K562 (cell line): Measurements from ENCODE around the gene RHCG. TPM values are rescaled to one million over a fixed set of nuclear protein-coding genes. Genes with fewer than 3 reads are reported as not detected.
A peak's percentile ranks its signal among the peaks of the same experiment; 100 is the strongest.

Experiments
- CBX3 ChIP-seq, 2 experiments: IDR thresholded peaks; 1 replicate in 1 of 2; 2 replicates in 1 of 2; pipeline ENCODE4 v1.6.1; 2012; ENCODE audit warnings: inconsistent platforms in 2 of 2, low read length in 2 of 2, borderline replicate concordance in 1 of 2, control low read depth in 1 of 2
- ETV1 ChIP-seq: fragments of 450-650 bp; conservative IDR thresholded peaks from 2 replicates; pipeline ENCODE4 v1.6.1; 2016; ENCODE audit warnings: missing genetic modification characterization, control low read depth, low read depth, missing compliant biosample characterization
- FOSL1 ChIP-seq: fragments of 200-800 bp; sonication (Bioruptor generic); conservative IDR thresholded peaks from 2 replicates; pipeline ENCODE4 v1.6.1; 2016; ENCODE audit warnings: missing genetic modification characterization, missing compliant biosample characterization
- FOXK2 ChIP-seq, 2 experiments: fragments of 450-650 bp; IDR thresholded peaks in 1 of 2; conservative IDR thresholded peaks in 1 of 2; 2 replicates each; pipeline ENCODE4 v1.6.1; 2016; ENCODE audit warnings: low read depth in 2 of 2, mild to moderate bottlenecking in 1 of 2
- RBM39 ChIP-seq: fragments of 200-400 bp; formaldehyde crosslinking; optimal IDR thresholded peaks from 2 replicates; pipeline ENCODE3; 2018; ENCODE audit warnings: low read depth, low read length
- SMAD1 ChIP-seq: fragments of 150-350 bp; IDR thresholded peaks from 2 replicates; pipeline ENCODE4 v1.6.1; 2014; ENCODE audit warnings: low read length, low read depth; ENCODE audit not compliant: partially characterized antibody
- SMARCB1 ChIP-seq: IDR thresholded peaks from 2 replicates; pipeline ENCODE4 v1.6.1; 2011; ENCODE audit warnings: improper control_type of control experiment, low read depth; ENCODE audit not compliant: insufficient read length
- U2AF1 ChIP-seq: fragments of 200-400 bp; formaldehyde crosslinking; optimal IDR thresholded peaks from 2 replicates; pipeline ENCODE3; 2017; ENCODE audit warnings: mild to moderate bottlenecking, low read depth, low read length, moderate library complexity
- ZNF121 ChIP-seq: sonication (generic); formaldehyde crosslinking; conservative IDR thresholded peaks from 2 replicates; pipeline ENCODE4 v1.8.0; 2022; ENCODE audit warnings: missing genetic modification reagents
- ZNF23 ChIP-seq: fragments of 250-450 bp; sonication (Bioruptor Pico); IDR thresholded peaks from 2 replicates; pipeline ENCODE4 v1.4.0; 2020; ENCODE audit warnings: mild to moderate bottlenecking
- polyA plus RNA-seq, 8 experiments: library from polyadenylated mRNA; depleted of rRNA in 4 of 8; stranded (reverse) in 5 of 8; unstranded in 3 of 8; fragments of >200 nt; fragmentation: Nextera tagmentation in 2 of 8; fragmentation: Illumina TruSeq in 1 of 8; extraction: Ambion mirVana in 2 of 8; extraction: Trizol in 1 of 8; gene quantifications; 2 replicates each; pipeline versions ENCODE4 v1.2.1 to v1.2.3, GENCODE V29; 2011 to 2014; ENCODE audit warnings: inconsistent platforms in 1 of 8, missing spikeins in 1 of 8
- total RNA-seq, 7 experiments: library from RNA; depleted of rRNA in 6 of 7; stranded (reverse); fragments of >200 nt in 6 of 7; fragmentation: Illumina TruSeq in 2 of 7; extraction: Trizol in 2 of 7; gene quantifications; 2 replicates each; pipeline versions ENCODE4 v1.2.1 to v1.2.3, GENCODE V29; 2011 to 2021; ENCODE audit warnings: low replicate concordance in 1 of 7
- TF ChIP-seq, protein P1 (sequence below): fragments of 250-450 bp; sonication (Bioruptor Pico); IDR thresholded peaks from 2 replicates; pipeline ENCODE4 v1.4.0; 2020
- TF ChIP-seq, protein P2 (sequence below): sonication (generic); formaldehyde crosslinking; IDR thresholded peaks from 2 replicates; pipeline ENCODE4 v1.9.0; 2022; ENCODE audit warnings: mild to moderate bottlenecking, missing genetic modification reagents
- TF ChIP-seq, protein P3 (sequence below), 2 experiments: fragments of 450-650 bp; conservative IDR thresholded peaks; 2 replicates each; pipeline ENCODE4 v1.6.1; 2017; ENCODE audit warnings: mild to moderate bottlenecking in 2 of 2, moderate library complexity in 2 of 2
- TF ChIP-seq, protein P4 (sequence below): sonication (generic); formaldehyde crosslinking; IDR thresholded peaks from 2 replicates; pipeline ENCODE4 v1.8.1; 2023; ENCODE audit warnings: mild to moderate bottlenecking, missing genetic modification reagents
- TF ChIP-seq, protein P5 (sequence below), 2 experiments: IDR thresholded peaks in 1 of 2; conservative IDR thresholded peaks in 1 of 2; 2 replicates each; pipeline ENCODE4 v1.6.1; 2016; ENCODE audit warnings: low read depth in 2 of 2, mild to moderate bottlenecking in 1 of 2, missing compliant biosample characterization in 1 of 2, missing genetic modification characterization in 1 of 2, moderate library complexity in 1 of 2

RHCG gene
- total and polyA plus RNA-seq, 9 of the 15 experiments (the other 6 are each of a cell fraction or from before 2014, with no cell fraction given): not detected

DNA sequence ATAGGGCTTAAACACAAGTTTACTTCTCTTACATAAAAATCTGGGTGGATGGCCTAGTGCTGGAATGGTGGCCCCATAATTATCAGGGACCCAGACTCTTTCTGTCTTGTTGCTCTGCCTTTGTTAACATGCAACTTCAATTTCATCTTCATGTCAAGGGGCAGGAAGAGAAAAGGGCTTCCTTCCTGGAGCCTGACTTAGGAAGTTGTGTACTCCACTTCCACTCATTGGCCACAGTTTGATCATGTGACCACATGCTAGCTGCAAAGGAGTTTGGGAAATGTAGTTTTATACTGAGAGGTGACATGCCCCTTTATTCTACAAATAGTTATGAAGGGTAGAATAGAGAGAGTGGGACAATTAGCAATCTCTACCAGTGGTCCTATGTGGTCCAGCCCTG, 39.3 kb downstream of the RHCG start (continued):
- TF ChIP-seq, protein P1, sequence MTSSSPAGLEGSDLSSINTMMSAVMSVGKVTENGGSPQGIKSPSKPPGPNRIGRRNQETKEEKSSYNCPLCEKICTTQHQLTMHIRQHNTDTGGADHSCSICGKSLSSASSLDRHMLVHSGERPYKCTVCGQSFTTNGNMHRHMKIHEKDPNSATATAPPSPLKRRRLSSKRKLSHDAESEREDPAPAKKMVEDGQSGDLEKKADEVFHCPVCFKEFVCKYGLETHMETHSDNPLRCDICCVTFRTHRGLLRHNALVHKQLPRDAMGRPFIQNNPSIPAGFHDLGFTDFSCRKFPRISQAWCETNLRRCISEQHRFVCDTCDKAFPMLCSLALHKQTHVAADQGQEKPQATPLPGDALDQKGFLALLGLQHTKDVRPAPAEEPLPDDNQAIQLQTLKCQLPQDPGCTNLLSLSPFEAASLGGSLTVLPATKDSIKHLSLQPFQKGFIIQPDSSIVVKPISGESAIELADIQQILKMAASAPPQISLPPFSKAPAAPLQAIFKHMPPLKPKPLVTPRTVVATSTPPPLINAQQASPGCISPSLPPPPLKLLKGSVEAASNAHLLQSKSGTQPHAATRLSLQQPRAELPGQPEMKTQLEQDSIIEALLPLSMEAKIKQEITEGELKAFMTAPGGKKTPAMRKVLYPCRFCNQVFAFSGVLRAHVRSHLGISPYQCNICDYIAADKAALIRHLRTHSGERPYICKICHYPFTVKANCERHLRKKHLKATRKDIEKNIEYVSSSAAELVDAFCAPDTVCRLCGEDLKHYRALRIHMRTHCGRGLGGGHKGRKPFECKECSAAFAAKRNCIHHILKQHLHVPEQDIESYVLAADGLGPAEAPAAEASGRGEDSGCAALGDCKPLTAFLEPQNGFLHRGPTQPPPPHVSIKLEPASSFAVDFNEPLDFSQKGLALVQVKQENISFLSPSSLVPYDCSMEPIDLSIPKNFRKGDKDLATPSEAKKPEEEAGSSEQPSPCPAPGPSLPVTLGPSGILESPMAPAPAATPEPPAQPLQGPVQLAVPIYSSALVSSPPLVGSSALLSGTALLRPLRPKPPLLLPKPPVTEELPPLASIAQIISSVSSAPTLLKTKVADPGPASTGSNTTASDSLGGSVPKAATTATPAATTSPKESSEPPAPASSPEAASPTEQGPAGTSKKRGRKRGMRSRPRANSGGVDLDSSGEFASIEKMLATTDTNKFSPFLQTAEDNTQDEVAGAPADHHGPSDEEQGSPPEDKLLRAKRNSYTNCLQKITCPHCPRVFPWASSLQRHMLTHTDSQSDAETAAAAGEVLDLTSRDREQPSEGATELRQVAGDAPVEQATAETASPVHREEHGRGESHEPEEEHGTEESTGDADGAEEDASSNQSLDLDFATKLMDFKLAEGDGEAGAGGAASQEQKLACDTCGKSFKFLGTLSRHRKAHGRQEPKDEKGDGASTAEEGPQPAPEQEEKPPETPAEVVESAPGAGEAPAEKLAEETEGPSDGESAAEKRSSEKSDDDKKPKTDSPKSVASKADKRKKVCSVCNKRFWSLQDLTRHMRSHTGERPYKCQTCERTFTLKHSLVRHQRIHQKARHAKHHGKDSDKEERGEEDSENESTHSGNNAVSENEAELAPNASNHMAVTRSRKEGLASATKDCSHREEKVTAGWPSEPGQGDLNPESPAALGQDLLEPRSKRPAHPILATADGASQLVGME (CRISPR knock-in tag): no peak
- TF ChIP-seq, protein P2, sequence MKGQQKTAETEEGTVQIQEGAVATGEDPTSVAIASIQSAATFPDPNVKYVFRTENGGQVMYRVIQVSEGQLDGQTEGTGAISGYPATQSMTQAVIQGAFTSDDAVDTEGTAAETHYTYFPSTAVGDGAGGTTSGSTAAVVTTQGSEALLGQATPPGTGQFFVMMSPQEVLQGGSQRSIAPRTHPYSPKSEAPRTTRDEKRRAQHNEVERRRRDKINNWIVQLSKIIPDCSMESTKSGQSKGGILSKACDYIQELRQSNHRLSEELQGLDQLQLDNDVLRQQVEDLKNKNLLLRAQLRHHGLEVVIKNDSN (CRISPR knock-in tag): peak; percentile 88
- TF ChIP-seq ZNF121 (no peak), FOSL1 (tag) (no peak), FOXK2 (conservative IDR thresholded peaks at IDR 0.05 in 1 of 2, IDR thresholded peaks at IDR 0.05 in 1 of 2; ENCODE audit: low read depth in 2 of 2) (no peak), ETV1 (tag) (no peak), ZNF23 (CRISPR knock-in tag) (no peak), RBM39 (no peak), CBX3 (IDR thresholded peaks at IDR 0.05; ENCODE audit: borderline replicate concordance in 1 of 2, low read length in 2 of 2) (peak in 1 of 2 experiments; percentile 52; a peak in 1 of 3 replicates), U2AF1 (no peak), SMAD1 (no peak), SMARCB1 (no peak)
- TF ChIP-seq, protein P3, sequence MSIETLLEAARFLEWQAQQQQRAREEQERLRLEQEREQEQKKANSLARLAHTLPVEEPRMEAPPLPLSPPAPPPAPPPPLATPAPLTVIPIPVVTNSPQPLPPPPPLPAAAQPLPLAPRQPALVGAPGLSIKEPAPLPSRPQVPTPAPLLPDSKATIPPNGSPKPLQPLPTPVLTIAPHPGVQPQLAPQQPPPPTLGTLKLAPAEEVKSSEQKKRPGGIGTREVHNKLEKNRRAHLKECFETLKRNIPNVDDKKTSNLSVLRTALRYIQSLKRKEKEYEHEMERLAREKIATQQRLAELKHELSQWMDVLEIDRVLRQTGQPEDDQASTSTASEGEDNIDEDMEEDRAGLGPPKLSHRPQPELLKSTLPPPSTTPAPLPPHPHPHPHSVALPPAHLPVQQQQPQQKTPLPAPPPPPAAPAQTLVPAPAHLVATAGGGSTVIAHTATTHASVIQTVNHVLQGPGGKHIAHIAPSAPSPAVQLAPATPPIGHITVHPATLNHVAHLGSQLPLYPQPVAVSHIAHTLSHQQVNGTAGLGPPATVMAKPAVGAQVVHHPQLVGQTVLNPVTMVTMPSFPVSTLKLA (conservative IDR thresholded peaks at IDR 0.05): no peak
- TF ChIP-seq, protein P4, sequence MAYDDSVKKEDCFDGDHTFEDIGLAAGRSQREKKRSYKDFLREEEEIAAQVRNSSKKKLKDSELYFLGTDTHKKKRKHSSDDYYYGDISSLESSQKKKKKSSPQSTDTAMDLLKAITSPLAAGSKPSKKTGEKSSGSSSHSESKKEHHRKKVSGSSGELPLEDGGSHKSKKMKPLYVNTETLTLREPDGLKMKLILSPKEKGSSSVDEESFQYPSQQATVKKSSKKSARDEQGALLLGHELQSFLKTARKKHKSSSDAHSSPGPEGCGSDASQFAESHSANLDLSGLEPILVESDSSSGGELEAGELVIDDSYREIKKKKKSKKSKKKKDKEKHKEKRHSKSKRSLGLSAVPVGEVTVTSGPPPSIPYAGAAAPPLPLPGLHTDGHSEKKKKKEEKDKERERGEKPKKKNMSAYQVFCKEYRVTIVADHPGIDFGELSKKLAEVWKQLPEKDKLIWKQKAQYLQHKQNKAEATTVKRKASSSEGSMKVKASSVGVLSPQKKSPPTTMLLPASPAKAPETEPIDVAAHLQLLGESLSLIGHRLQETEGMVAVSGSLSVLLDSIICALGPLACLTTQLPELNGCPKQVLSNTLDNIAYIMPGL (CRISPR knock-in tag): no peak
- TF ChIP-seq, protein P5, sequence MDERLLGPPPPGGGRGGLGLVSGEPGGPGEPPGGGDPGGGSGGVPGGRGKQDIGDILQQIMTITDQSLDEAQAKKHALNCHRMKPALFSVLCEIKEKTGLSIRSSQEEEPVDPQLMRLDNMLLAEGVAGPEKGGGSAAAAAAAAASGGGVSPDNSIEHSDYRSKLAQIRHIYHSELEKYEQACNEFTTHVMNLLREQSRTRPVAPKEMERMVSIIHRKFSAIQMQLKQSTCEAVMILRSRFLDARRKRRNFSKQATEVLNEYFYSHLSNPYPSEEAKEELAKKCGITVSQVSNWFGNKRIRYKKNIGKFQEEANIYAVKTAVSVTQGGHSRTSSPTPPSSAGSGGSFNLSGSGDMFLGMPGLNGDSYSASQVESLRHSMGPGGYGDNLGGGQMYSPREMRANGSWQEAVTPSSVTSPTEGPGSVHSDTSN (CRISPR knock-in tag; IDR thresholded peaks at IDR 0.05; ENCODE audit: low read depth): no peak
- TF ChIP-seq, protein P5 (tag; conservative IDR thresholded peaks at IDR 0.05; ENCODE audit: low read depth): no peak
